ENCODE measurements around the gene SPNS1. TPM values are rescaled to one million over a fixed set of nuclear protein-coding genes. Genes with fewer than 3 reads are reported as not detected.
"Not testable (repeated sequence)": the region's sequence is repeated elsewhere in the genome, so short reads cannot be mapped to it uniquely, and the experiment has no call there.

Gene SPNS1
- total RNA-seq, result 22.8 TPM

GRCh38 chr16:28974437-28975157 is at the start of gene SPNS1:
Gene SPNS1 (plus strand): TSS chr16:28974778. CDS start chr16:28975152, 374 bp downstream.
- ATAC-seq (peak; percentile 94), DNase-seq (ENCODE audit: low spot score) (peak; percentile 99)

- peak; percentile 72 for DNase-seq (ENCODE audit: low spot score)
- ATAC-seq, result peak; percentile 58
Measured at GRCh38 chr16:28925386-28926228, 49.0 kb upstream of the SPNS1 start.

- ATAC-seq, result not testable (repeated sequence)
Measured at GRCh38 chr16:28926284-28926683, 48.3 kb upstream of the SPNS1 start.

GRCh38 chr16:28927815-28928214 is 46.8 kb upstream of the SPNS1 start:
- DNase-seq (ENCODE audit: low spot score) (no peak), ATAC-seq (no peak)

More at GRCh38 chr16:28926284-28926683, 48.3 kb upstream of the SPNS1 start:
- DNase-seq (ENCODE audit: low spot score), result not testable (repeated sequence)

GRCh38 chr16:28930203-28930602 is 44.4 kb upstream of the SPNS1 start:
- ATAC-seq, result no peak

GRCh38 chr16:28930652-28931051 is 43.9 kb upstream of the SPNS1 start:
- DNase-seq (ENCODE audit: low spot score), result no peak
- ATAC-seq, result no peak

More at GRCh38 chr16:28930203-28930602, 44.4 kb upstream of the SPNS1 start:
- DNase-seq (ENCODE audit: low spot score), result no peak

GRCh38 chr16:28931801-28932225 is 42.8 kb upstream of the SPNS1 start, which contains the start of gene CD19:
Gene CD19 (plus strand): TSS chr16:28931971. CDS start chr16:28932001, 30 bp downstream.
- DNase-seq (ENCODE audit: low spot score), result no peak
- ATAC-seq, result no peak

- DNase-seq (ENCODE audit: low spot score) (no peak), ATAC-seq (no peak)
Measured at GRCh38 chr16:28932339-28933141, 42.0 kb upstream of the SPNS1 start.

GRCh38 chr16:28933171-28933570 is 41.4 kb upstream of the SPNS1 start:
- DNase-seq (ENCODE audit: low spot score) (no peak), ATAC-seq (no peak)

- no peak for DNase-seq (ENCODE audit: low spot score)
- ATAC-seq, result no peak
Measured at GRCh38 chr16:28935346-28935745, 39.2 kb upstream of the SPNS1 start.

GRCh38 chr16:28935924-28936783 is 38.4 kb upstream of the SPNS1 start:
- ATAC-seq, result peak; percentile 97
- peak; percentile 72 for DNase-seq (ENCODE audit: low spot score)

- ATAC-seq (no peak), DNase-seq (ENCODE audit: low spot score) (no peak)
Measured at GRCh38 chr16:28936784-28937155, 37.8 kb upstream of the SPNS1 start.

- no peak for ATAC-seq
- DNase-seq (ENCODE audit: low spot score), result no peak
Measured at GRCh38 chr16:28937222-28937876, 37.2 kb upstream of the SPNS1 start.

GRCh38 chr16:28938721-28939120 is 35.9 kb upstream of the SPNS1 start:
- ATAC-seq, result no peak

GRCh38 chr16:28939825-28940224 is 34.8 kb upstream of the SPNS1 start:
- not testable (repeated sequence) for DNase-seq (ENCODE audit: low spot score); ATAC-seq

More at GRCh38 chr16:28938721-28939120, 35.9 kb upstream of the SPNS1 start:
- DNase-seq (ENCODE audit: low spot score), result no peak

- ATAC-seq (no peak), DNase-seq (ENCODE audit: low spot score) (no peak)
Measured at GRCh38 chr16:28943281-28943680, 31.3 kb upstream of the SPNS1 start.

- DNase-seq (ENCODE audit: low spot score) (no peak), ATAC-seq (no peak)
Measured at GRCh38 chr16:28946681-28947080, 27.9 kb upstream of the SPNS1 start.

GRCh38 chr16:28950648-28951409 is 23.7 kb upstream of the SPNS1 start, which contains the start of gene NFATC2IP:
Gene NFATC2IP (plus strand): TSS chr16:28950937. CDS start chr16:28951012, 75 bp downstream.
- ATAC-seq, result peak; percentile 95
- peak; percentile 100 for DNase-seq (ENCODE audit: low spot score)
